Thymus (tissue), 11 donors: ENCODE data around the gene AFF1. TPM values are rescaled to one million over a fixed set of nuclear protein-coding genes. Genes with fewer than 3 reads are reported as not detected.
"Not testable (repeated sequence)": the region's sequence is repeated elsewhere in the genome, so short reads cannot be mapped to it uniquely, and the experiment has no call there.

Experiments used
- DNase-seq, 9 donors: peaks; one replicate each; pipeline ENCODE4 v3.0.0-alpha.2; 2013; ENCODE audit warnings: low spot score in 9 of 9, low read depth in 6 of 9, missing footprints in 1 of 9
- H3K27ac ChIP-seq, 2 donors: one replicate each; pipeline ENCODE4 v1.5.1; 2013; ENCODE audit warnings: control low read depth in 1 of 2, low read depth in 1 of 2, low read length in 1 of 2, mild to moderate bottlenecking in 1 of 2, moderate library complexity in 1 of 2
- H3K27me3 ChIP-seq, 2 donors: one replicate each; pipeline ENCODE4 v1.5.1; 2013; ENCODE audit warnings: low read length in 1 of 2; ENCODE audit not compliant: control insufficient read depth in 2 of 2, insufficient read depth in 1 of 2
- H3K36me3 ChIP-seq, 2 donors: one replicate each; pipeline ENCODE4 v1.5.1; 2013; ENCODE audit warnings: low read length in 1 of 2, mild to moderate bottlenecking in 1 of 2, moderate library complexity in 1 of 2; ENCODE audit not compliant: control insufficient read depth in 2 of 2, insufficient read depth in 2 of 2
- H3K4me1 ChIP-seq, 2 donors: one replicate each; pipeline ENCODE4 v1.5.1; 2013; ENCODE audit warnings: low read length in 2 of 2; ENCODE audit not compliant: control insufficient read depth in 2 of 2, insufficient read depth in 2 of 2
- H3K4me3 ChIP-seq, 2 donors: one replicate each; pipeline ENCODE4 v1.5.1; 2013; ENCODE audit warnings: low read length in 2 of 2, control low read depth in 1 of 2, mild to moderate bottlenecking in 1 of 2
- H3K9me3 ChIP-seq, 2 donors: one replicate each; pipeline ENCODE4 v1.5.1; 2013; ENCODE audit warnings: low read length in 1 of 2, mild to moderate bottlenecking in 1 of 2; ENCODE audit not compliant: control insufficient read depth in 2 of 2, insufficient read depth in 1 of 2
- WGBS: extraction: QIAGEN DNeasy Blood & Tissue Kit; methylation state at CpG from one replicate; pipeline ENCODE4 v1.1.7; 2013; 5-methylcytosine and 5-hydroxymethylcytosine counted together
- polyA plus RNA-seq: library from polyadenylated mRNA; stranded (reverse); fragments of 200-250 nt; gene quantifications from one replicate; pipeline ENCODE4 v1.2.3, GENCODE V29; 2013
- total RNA-seq: library from RNA; stranded (reverse); fragments of 120-200 nt; gene quantifications from one replicate; pipeline ENCODE4 v1.2.4, GENCODE V29; 2013
- donor health status: healthy.

The AFF1 gene
- total and polyA plus RNA-seq, 2 donors: 12.3 to 13.3 TPM

GRCh38 chr4:87077914-87078585, 143.2 kb downstream of the AFF1 start:
- WGBS: 96% methylated on average over 4 of the region's 4 CpGs
- H3K4me1 ChIP-seq: peaks cover 5 to 7% of the 10 kb centered on the region in 2 donors
- DNase-seq: no peak
- H3K27ac ChIP-seq: no peak overlapping the region
- H3K36me3 ChIP-seq: no peaks in the 10 kb centered on the region
- no peaks in the 10 kb centered on the region for H3K9me3 ChIP-seq
- H3K4me3 ChIP-seq: no peak overlapping the region
- H3K27me3 ChIP-seq: no peaks in the 10 kb centered on the region

GRCh38 chr4:87078987-87079486, 144.2 kb downstream of the AFF1 start:
- Histone ChIP-seq H3K36me3 (peaks cover 0 to under 1% of the 10 kb centered on the region in 2 donors), H3K27ac (no peak overlapping the region), H3K4me1 (peaks cover 3% of the 10 kb centered on the region in 2 donors), H3K9me3 (no peaks in the 10 kb centered on the region), H3K4me3 (no peak overlapping the region), H3K27me3 (no peaks in the 10 kb centered on the region)
- no peak for DNase-seq
- WGBS: 90% methylated on average over 6 of the region's 6 CpGs

GRCh38 chr4:87079967-87080366, 145.2 kb downstream of the AFF1 start:
- no peaks in the 10 kb centered on the region for H3K9me3 ChIP-seq
- WGBS: 54% methylated on average over 2 of the region's 2 CpGs
- no peaks in the 10 kb centered on the region for H3K4me1 ChIP-seq
- H3K36me3 ChIP-seq: peaks cover 0 to 7% of the 10 kb centered on the region in 2 donors
- no peak for DNase-seq
- no peak overlapping the region for H3K4me3 ChIP-seq
- H3K27me3 ChIP-seq: no peaks in the 10 kb centered on the region
- H3K27ac ChIP-seq: no peak overlapping the region

- peaks cover under 1 to 7% of the 10 kb centered on the region in 2 donors for H3K36me3 ChIP-seq
- no peaks in the 10 kb centered on the region for H3K4me1 ChIP-seq
- H3K4me3 ChIP-seq: no peak overlapping the region
- H3K27ac ChIP-seq: no peak overlapping the region
- 97% methylated on average over 3 of the region's 3 CpGs for WGBS
- no peak for DNase-seq
- no peaks in the 10 kb centered on the region for H3K27me3 ChIP-seq
- H3K9me3 ChIP-seq: no peaks in the 10 kb centered on the region
Measured at GRCh38 chr4:87080462-87080861, 145.7 kb downstream of the AFF1 start.

GRCh38 chr4:87081826-87082225, 147.0 kb downstream of the AFF1 start:
- Histone ChIP-seq H3K4me3 (no peak overlapping the region), H3K36me3 (peaks cover 4 to 15% of the 10 kb centered on the region in 2 donors), H3K4me1 (no peaks in the 10 kb centered on the region), H3K27ac (no peak overlapping the region), H3K9me3 (no peaks in the 10 kb centered on the region), H3K27me3 (no peaks in the 10 kb centered on the region)
- no peak for DNase-seq
- WGBS: 90% methylated on average over 5 of the region's 5 CpGs

- H3K27ac ChIP-seq, H3K9me3 ChIP-seq, H3K27me3 ChIP-seq, DNase-seq, H3K4me1 ChIP-seq, H3K4me3 ChIP-seq: not testable (repeated sequence)
- H3K36me3 ChIP-seq: peaks cover 4 to 30% of the 10 kb centered on the region in 2 donors
- WGBS: 99% methylated on average over 11 of the region's 11 CpGs
Measured at GRCh38 chr4:87085732-87086131, 150.9 kb downstream of the AFF1 start.

- H3K27me3 ChIP-seq: no peaks in the 10 kb centered on the region
- H3K27ac ChIP-seq: no peak overlapping the region
- WGBS: 98% methylated on average over 12 of the region's 12 CpGs
- peaks cover 4 to 30% of the 10 kb centered on the region in 2 donors for H3K36me3 ChIP-seq
- DNase-seq: no peak
- H3K4me1 ChIP-seq: no peaks in the 10 kb centered on the region
- no peaks in the 10 kb centered on the region for H3K9me3 ChIP-seq
- no peak overlapping the region for H3K4me3 ChIP-seq
Measured at GRCh38 chr4:87086143-87086805, 151.5 kb downstream of the AFF1 start.

GRCh38 chr4:87087015-87087414, 152.2 kb downstream of the AFF1 start:
- no peak for DNase-seq
- WGBS: 88% methylated on average over 1 of the region's 1 CpG
- Histone ChIP-seq H3K9me3 (no peaks in the 10 kb centered on the region), H3K36me3 (peaks cover 4 to 35% of the 10 kb centered on the region in 2 donors), H3K4me3 (no peak overlapping the region), H3K27ac (no peak overlapping the region), H3K4me1 (no peaks in the 10 kb centered on the region), H3K27me3 (no peaks in the 10 kb centered on the region)

GRCh38 chr4:87087420-87087819, 152.6 kb downstream of the AFF1 start:
- Histone ChIP-seq H3K27ac (no peak overlapping the region), H3K4me3 (no peak overlapping the region), H3K36me3 (peaks cover 4 to 37% of the 10 kb centered on the region in 2 donors), H3K4me1 (no peaks in the 10 kb centered on the region), H3K27me3 (no peaks in the 10 kb centered on the region), H3K9me3 (no peaks in the 10 kb centered on the region)
- no peak for DNase-seq
- WGBS: 95% methylated on average over 1 of the region's 1 CpG
